HG02885 (cell line): Measurements from ENCODE around the gene KIF5B.
"Not testable (repeated sequence)": the region's sequence is repeated elsewhere in the genome, so short reads cannot be mapped to it uniquely, and the experiment has no call there.

Experiments used
- ATAC-seq: cut with Tn5 transposase; IDR thresholded peaks from one replicate; pipeline ENCODE4 v1.9.1; 2021; ENCODE audit warnings: mild to moderate bottlenecking; ENCODE audit not compliant: unreplicated experiment, poor library complexity

Gene KIF5B

DNA sequence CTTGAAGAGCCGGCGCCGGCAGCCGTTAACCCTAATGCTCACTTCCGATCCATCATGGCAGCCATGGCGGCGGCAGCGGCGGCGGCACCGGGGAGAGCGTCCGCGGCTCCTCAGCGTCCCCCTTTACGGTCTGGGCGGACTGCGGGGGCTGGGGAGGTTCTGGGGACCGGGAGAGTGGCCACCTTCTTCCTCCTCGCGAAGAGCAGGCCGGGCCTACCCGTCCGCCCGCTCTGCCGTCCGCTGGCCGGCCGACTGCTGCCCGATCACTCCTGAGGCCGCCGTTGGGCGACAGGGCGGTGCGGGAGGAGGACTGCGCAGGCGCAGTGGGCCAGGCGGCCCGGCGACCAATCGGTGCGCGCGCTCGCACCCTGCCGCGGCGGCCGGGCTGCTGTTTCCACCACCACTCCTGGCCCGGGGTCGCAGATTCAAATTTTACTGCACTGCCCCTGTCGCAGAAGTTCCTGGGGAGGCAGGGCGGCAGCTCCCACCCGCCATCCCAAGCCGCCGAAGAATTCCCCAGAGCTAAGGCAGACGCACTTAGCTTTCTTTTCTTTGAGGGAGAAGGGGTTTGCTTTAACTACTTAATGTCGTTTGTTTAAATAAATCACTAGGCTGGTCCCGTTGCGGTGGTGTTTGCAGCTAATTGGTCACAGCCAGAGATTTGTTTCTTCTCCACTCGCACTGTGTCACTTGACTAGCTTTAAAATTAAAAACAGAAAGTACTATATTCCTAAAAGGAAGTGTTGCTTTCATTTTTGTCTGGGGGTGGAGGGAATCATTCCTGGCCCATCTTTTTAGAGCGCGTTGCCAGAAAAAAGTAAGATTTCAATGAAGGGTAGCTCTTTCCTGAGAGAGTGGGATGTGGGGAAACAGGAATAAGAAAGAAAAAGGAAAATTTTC is at the start of gene KIF5B:
Gene KIF5B, minus strand, starts transcription at position 290 of the 900 bp plus-strand sequence. CDS start 452 bp downstream, outside the sequence.
- ATAC-seq = peak; percentile 91

DNA sequence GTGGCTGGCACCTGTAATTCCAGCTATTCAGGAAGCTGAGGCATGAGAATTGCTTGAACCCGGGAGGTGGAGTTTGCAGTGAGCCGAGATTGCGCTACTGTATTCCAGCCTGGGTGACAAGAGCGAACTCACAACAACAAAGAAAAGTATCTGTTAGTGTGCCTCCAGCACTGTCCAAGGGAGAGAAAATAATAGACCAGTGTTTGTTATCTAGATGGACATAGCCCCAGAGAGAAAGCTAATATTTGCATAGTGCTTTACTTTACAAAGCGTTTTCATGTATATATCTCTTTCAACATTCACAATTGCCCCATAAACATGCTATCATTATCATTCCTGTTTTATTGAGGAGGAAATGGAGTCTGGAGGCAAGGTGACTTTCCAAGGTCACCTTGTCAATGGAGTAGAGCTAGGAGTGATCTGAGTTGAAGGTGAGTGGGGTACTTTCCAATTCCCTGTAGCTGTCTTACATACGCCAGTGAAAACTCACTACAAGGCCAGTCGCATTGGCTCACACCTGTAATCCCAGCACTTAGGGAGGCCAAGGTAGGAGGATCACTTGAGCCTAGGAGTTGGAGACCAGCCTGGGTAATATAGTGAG is 49.7 kb upstream of the KIF5B start:
- ATAC-seq = no peak

- no peak for ATAC-seq
Observed at GRCh38 chr10:32104622-32105509, 48.6 kb upstream of the KIF5B start.

DNA sequence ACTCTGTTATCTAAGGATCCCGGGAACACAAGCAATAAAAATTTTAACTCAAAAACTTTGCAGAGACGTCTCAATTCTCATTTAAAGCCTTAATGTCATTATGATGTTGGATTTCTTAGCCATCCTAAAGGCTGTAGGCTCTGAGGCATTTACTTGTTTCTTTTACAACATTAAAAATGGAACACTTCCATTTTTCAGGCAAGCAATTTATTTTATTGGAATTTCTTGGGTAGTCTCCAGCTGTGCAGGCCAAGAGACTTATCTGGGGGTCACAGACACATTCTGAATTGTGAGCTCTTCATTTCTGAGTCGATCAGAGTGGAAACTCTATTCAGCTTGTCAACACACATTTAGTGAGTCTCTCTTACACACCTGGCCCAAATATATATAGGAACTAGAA is 48.0 kb upstream of the KIF5B start:
- no peak for ATAC-seq

GRCh38 chr10:32103721-32104120 is 47.5 kb upstream of the KIF5B start:
- no peak for ATAC-seq

DNA sequence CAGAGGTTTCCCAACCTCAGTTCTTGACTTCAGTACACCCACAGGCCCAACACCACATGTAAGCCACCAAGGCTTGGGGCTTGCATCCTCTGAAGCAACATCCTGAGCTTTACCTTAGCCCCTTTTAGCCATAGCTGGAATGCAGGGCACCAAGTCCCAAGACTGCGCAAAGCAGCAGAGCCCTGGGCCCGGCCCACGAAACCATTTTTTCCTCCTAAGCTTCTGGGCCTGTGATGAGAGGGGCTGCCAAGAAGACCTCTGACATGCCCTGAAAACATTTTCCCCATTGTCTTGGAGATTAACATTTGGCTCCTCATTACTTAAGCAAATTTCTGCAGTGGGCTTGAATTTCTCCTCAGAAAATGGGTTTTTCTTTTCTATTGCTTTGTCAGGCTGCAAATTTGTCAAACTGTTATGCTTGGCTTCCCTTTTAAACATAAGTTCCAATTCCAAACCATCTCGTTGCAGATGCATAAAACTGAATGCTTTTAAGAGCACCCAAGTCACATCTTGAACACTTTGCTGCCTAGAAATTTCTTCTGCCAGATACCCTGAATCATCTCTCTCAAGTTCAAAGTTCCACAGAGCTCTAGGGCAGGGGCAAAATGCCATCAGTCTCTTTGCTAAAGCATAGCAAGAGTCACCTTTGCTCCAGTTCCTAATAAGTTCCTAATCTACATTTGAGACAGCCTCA is 42.5 kb upstream of the KIF5B start:
- not testable (repeated sequence) for ATAC-seq

GRCh38 chr10:32095116-32095733 is 39.0 kb upstream of the KIF5B start:
- ATAC-seq = no peak

GRCh38 chr10:32093650-32094049 is 37.4 kb upstream of the KIF5B start:
- no peak for ATAC-seq

GRCh38 chr10:32091046-32091445 is 34.8 kb upstream of the KIF5B start:
- no peak for ATAC-seq

DNA sequence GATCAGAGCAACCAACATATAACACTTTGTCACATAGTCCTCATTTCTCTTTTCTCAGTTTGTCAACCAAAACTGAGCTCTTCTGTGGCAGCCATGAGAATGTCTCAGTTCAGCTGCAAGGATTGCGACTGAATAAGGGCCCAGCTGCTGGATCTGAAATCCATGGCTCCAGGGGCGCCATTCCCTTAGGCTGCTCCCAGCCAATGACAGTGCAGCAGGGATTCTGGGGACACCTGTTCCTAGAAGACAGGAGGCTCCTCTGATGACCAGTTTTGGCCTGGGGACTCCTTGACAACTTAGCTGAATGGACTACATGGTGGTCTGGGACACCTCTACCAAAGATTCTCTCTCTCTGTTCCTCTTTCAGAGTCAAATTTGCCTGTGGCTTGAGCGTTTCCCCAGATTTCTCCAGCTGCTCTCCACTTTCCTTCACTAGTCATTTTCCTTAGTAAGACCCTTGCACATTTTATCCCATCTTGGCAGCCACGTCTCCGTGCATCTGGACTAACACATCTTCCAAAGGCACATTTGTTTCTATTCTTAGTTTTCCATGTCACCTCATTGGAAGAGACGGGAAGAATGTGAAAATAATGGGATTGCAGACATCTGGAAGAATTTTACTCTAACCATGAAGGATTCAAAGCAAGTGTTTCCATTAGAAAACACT is 28.1 kb upstream of the KIF5B start:
- no peak for ATAC-seq

- ATAC-seq = no peak
Observed at GRCh38 chr10:32077896-32078485, 21.8 kb upstream of the KIF5B start.

DNA sequence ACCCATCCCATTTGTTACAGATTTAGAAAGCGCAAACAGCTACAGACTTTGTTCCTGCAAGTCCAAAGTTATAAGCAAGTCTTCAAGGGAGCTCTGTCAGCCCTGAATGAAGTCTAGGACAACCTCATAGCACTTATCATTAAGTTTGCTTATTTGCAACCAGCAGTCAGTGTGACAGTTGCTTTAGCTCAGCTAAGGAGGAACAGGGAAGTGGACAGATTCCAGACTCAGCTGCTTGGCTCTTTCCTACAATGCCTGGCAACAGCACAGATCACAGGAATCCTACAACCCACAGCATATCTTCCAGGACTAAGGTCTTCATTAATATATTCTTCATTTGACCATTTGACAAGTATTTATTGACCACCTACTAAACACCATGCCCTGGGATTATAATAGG is 17.4 kb upstream of the KIF5B start:
- no peak for ATAC-seq

DNA sequence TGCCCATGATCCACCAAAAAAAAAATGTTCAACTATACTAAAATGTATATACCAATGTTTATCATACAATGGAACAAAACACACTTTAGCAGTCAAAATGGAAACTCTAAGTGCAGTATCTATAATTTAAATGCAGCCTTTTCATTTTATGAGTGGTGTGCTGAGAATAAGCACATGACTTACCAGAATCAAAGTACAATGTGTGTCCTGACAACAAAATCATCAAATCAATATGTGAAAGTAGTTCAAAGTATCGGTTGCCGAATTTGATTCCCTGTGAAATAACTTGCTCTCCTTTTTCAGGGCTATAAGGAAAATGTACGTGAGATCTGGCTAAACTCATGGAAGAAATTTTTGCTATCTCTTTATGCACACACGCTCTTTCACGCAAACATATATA is 16.9 kb upstream of the KIF5B start:
- ATAC-seq = no peak

GRCh38 chr10:32072025-32072800 is 16.0 kb upstream of the KIF5B start:
- no peak for ATAC-seq

DNA sequence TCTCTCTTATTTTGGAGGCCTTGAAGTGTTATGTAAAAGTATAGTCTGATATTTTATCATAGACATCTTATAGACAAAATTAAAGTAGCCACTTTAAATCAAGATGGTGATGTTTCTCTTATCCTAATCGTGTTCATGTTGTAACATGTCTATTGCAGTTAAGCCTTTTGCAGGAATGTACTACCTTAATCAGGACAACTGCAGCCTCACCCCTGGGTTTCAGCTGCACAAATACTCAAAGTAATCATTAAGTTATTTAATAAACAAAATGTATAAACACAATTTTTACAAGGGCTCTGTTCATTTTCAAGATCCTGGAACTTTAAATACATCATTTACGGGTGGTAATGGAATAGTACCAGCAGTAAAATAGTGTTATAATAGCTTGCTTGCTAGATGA is 14.4 kb upstream of the KIF5B start:
- no peak for ATAC-seq

GRCh38 chr10:32068569-32068968 is 12.3 kb upstream of the KIF5B start:
- ATAC-seq = no peak

GRCh38 chr10:32067931-32068330 is 11.7 kb upstream of the KIF5B start:
- not testable (repeated sequence) for ATAC-seq

GRCh38 chr10:32065856-32066255 is 9.6 kb upstream of the KIF5B start:
- ATAC-seq = no peak
